Testis (tissue), 2 donors: Measurements from ENCODE around the gene ZNF639.

Source experiments
- POLR2A ChIP-seq: fragments of 450-650 bp; IDR thresholded peaks from one replicate; pipeline ENCODE4 v1.6.1; 2017; ENCODE audit warnings: antibody characterized with exemption, mild to moderate bottlenecking, moderate library complexity
- TF ChIP-seq, protein P1 (sequence below), 3 experiments: fragments of 450-650 bp in 2 of 3; fragments of 200-600 bp in 1 of 3; sonication (generic) in 1 of 3; IDR thresholded peaks; one replicate each; pipeline ENCODE4 v1.5.1; 2016 to 2019; ENCODE audit warnings: antibody characterized with exemption in 3 of 3, mild to moderate bottlenecking in 2 of 3, moderate library complexity in 1 of 3

GRCh38 chr3:179322286-179323196, at the start of gene ZNF639:
- TF ChIP-seq POLR2A, result no peak
- TF ChIP-seq, protein P1, sequence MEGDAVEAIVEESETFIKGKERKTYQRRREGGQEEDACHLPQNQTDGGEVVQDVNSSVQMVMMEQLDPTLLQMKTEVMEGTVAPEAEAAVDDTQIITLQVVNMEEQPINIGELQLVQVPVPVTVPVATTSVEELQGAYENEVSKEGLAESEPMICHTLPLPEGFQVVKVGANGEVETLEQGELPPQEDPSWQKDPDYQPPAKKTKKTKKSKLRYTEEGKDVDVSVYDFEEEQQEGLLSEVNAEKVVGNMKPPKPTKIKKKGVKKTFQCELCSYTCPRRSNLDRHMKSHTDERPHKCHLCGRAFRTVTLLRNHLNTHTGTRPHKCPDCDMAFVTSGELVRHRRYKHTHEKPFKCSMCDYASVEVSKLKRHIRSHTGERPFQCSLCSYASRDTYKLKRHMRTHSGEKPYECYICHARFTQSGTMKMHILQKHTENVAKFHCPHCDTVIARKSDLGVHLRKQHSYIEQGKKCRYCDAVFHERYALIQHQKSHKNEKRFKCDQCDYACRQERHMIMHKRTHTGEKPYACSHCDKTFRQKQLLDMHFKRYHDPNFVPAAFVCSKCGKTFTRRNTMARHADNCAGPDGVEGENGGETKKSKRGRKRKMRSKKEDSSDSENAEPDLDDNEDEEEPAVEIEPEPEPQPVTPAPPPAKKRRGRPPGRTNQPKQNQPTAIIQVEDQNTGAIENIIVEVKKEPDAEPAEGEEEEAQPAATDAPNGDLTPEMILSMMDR (IDR thresholded peaks at IDR 0.05), result peak; percentile 84 to 85 (median 85)
